ENCODE measurements around the gene HYKK.

DNA sequence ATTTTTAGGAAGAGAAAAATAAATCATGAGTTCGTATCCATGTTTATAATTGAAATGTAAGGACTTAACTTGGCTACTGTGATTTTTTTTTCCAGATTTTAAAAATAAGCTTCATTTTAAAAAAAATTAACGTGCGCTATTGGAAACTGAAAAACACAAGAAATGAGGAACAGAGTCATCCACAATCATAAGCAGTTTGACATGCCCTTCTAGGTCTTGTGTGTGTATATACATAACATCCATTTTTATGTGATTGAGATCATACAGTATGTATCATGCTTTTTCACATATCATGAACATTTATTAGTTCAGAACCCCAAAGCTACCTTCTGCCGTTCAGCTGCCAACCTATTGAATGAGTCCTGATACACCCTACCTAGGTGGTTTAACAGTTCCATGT lies 46.6 kb upstream of the HYKK start:
- TF ChIP-seq, protein P1, sequence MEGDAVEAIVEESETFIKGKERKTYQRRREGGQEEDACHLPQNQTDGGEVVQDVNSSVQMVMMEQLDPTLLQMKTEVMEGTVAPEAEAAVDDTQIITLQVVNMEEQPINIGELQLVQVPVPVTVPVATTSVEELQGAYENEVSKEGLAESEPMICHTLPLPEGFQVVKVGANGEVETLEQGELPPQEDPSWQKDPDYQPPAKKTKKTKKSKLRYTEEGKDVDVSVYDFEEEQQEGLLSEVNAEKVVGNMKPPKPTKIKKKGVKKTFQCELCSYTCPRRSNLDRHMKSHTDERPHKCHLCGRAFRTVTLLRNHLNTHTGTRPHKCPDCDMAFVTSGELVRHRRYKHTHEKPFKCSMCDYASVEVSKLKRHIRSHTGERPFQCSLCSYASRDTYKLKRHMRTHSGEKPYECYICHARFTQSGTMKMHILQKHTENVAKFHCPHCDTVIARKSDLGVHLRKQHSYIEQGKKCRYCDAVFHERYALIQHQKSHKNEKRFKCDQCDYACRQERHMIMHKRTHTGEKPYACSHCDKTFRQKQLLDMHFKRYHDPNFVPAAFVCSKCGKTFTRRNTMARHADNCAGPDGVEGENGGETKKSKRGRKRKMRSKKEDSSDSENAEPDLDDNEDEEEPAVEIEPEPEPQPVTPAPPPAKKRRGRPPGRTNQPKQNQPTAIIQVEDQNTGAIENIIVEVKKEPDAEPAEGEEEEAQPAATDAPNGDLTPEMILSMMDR (conservative IDR thresholded peaks at IDR 0.05; ENCODE audit: low read length), result no peak
- no peak for TF ChIP-seq EZH2phosphoT487 (IDR thresholded peaks at IDR 0.05; ENCODE audit: borderline replicate concordance)
